ENCODE data around the gene ATP5MC2. TPM values are rescaled to one million over a fixed set of nuclear protein-coding genes. Genes with fewer than 3 reads are reported as not detected.

ATP5MC2 gene
- total and polyA plus RNA-seq, 3 experiments from 2014 or later, result 342 to 529 (median 350) TPM

DNA sequence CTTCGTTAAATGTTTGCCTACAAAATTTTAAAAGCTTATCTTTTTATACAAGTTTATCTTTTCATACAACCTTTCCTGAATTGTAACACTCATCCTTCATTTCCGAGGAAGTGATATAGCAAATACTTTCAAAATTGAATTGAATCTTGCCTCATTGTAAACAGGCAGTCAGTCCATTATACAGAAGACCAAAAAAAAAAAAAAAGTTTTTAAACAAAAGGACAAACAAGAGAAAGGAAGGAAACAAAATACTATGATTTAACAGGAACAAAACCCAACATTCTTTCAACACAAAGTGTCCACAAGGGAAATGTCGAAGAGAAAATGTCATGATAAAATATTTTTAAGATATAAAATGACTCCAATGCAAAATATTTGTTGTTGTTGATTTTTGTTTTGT is 58.2 kb downstream of the ATP5MC2 start:
- DNase-seq, result no peak
- ChIA-PET CTCF (no interaction called here), POLR2A (no interaction called here)
- Histone ChIP-seq H3K27me3 (ENCODE audit: insufficient read depth, low read length, poor library complexity, severe bottlenecking) (no peaks in the 10 kb centered on the region), H3K4me3 (ENCODE audit: low read length) (no peak overlapping the region), H3K27ac (ENCODE audit: low read depth, low read length) (peak overlapping the region; percentile 18), H3K4me1 (ENCODE audit: insufficient read depth, low read length) (peaks cover 7% of the 10 kb centered on the region), H3K36me3 (ENCODE audit: insufficient read depth, low read length) (peaks cover 4% of the 10 kb centered on the region), H3K9me3 (ENCODE audit: low read length) (no peaks in the 10 kb centered on the region)
- Mint-ChIP-seq H3K27me3 (no peaks in the 10 kb centered on the region), H3K4me3 (peak overlapping the region in 6 of 7 donors; percentile 68 to 86 (median 76)), H3K4me1 (peaks cover 18 to 37% (median 35%) of the 10 kb centered on the region in 3 donors), H3K9me3 (no peaks in the 10 kb centered on the region), H3K36me3 (peaks cover 0 to 34% (median 7%) of the 10 kb centered on the region in 3 donors), H3K27ac (peak overlapping the region; percentile 6 to 86 (median 75))

GRCh38 chr12:53616950-53617349 is 58.9 kb downstream of the ATP5MC2 start:
- H3K27me3 ChIP-seq (ENCODE audit: insufficient read depth, low read length, poor library complexity, severe bottlenecking), result no peaks in the 10 kb centered on the region
- H3K4me3 Mint-ChIP-seq, result no peak overlapping the region
- ChIA-PET CTCF (no interaction called here), POLR2A (no interaction called here)
- H3K4me1 Mint-ChIP-seq, result peaks cover 18 to 36% (median 35%) of the 10 kb centered on the region in 3 donors
- H3K4me3 ChIP-seq (ENCODE audit: low read length), result no peak overlapping the region
- H3K27ac ChIP-seq (ENCODE audit: low read depth, low read length), result no peak overlapping the region
- peaks cover 7% of the 10 kb centered on the region for H3K4me1 ChIP-seq (ENCODE audit: insufficient read depth, low read length)
- H3K36me3 Mint-ChIP-seq, result peaks cover 0 to 34% (median 7%) of the 10 kb centered on the region in 3 donors
- no peaks in the 10 kb centered on the region for H3K9me3 ChIP-seq (ENCODE audit: low read length)
- peaks cover 4% of the 10 kb centered on the region for H3K36me3 ChIP-seq (ENCODE audit: insufficient read depth, low read length)
- H3K9me3 Mint-ChIP-seq, result no peaks in the 10 kb centered on the region
- H3K27me3 Mint-ChIP-seq, result no peaks in the 10 kb centered on the region
- DNase-seq, result no peak
- H3K27ac Mint-ChIP-seq, result no peak overlapping the region

Other genes with a start within 250 kb of the ATP5MC2 start
- 100 to 1,000 TPM; 234 to 236 TPM for gene PRR13, start 234.3 kb downstream of the ATP5MC2 start, total RNA-seq
- 602 TPM for gene PRR13, start 234.3 kb downstream of the ATP5MC2 start, polyA plus RNA-seq
- gene PCBP2, start 224.0 kb downstream of the ATP5MC2 start, total RNA-seq, result 1,000 to 10,000 TPM in 1 of 2 experiments, 100 to 1,000 TPM in 1; 995 to 1,025 TPM
- gene PCBP2, start 224.0 kb downstream of the ATP5MC2 start, polyA plus RNA-seq, result 104 TPM
- gene MAP3K12, start 176.6 kb downstream of the ATP5MC2 start, total RNA-seq, result 10 to 100 TPM; 11.9 TPM
- gene MAP3K12, start 176.6 kb downstream of the ATP5MC2 start, polyA plus RNA-seq, result 6.9 TPM
- 10 to 100 TPM; 62.1 to 65.1 TPM for gene TARBP2, start 174.8 kb downstream of the ATP5MC2 start, total RNA-seq
- 26.3 TPM for gene TARBP2, start 174.8 kb downstream of the ATP5MC2 start, polyA plus RNA-seq
- not detected for gene NPFF, start 168.6 kb downstream of the ATP5MC2 start, total RNA-seq
- not detected for gene NPFF, start 168.6 kb downstream of the ATP5MC2 start, polyA plus RNA-seq
- gene ATF7, start 49.7 kb downstream of the ATP5MC2 start, total RNA-seq, result 10 to 100 TPM; 27.6 to 28.1 TPM
- 13.4 TPM for gene ATF7, start 49.7 kb downstream of the ATP5MC2 start, polyA plus RNA-seq
- 10 to 100 TPM; 29.5 to 31.4 TPM for gene CALCOCO1, start 51.4 kb upstream of the ATP5MC2 start, total RNA-seq
- 73.9 TPM for gene CALCOCO1, start 51.4 kb upstream of the ATP5MC2 start, polyA plus RNA-seq
- gene CISTR, start 75.9 kb upstream of the ATP5MC2 start, total RNA-seq, result not detected
- not detected for gene CISTR, start 75.9 kb upstream of the ATP5MC2 start, polyA plus RNA-seq

All from CD8-positive, alpha-beta memory T cell (primary cell).